ENCODE results near the gene SERPINB1.

The SERPINB1 gene

DNA sequence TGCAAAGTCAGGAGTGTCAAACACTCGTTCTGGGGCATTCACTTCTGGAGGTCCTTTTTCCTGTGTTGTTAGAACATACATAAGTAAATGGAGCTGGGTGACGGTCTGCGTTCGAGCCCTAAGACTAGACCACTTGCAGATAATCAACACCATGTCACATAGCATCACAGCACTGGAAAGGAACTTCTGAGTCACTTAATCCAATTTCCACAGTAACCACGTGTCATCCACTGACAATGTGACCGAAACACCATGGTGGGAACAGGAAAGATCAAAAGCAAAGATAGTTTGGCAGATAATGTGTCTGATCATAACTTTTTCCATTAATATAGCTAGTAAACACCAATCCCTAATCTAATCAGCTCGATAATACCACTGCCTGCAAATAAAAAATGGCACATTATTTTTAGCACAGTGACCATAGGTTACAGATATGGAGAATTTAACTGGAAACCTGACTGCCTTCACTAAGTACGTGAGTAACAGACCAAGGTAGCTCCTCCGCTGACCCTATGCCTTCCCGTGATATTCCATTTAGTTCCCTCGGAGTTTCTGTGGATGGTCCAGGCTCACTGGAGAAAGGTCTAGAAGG, 41.6 kb downstream of the SERPINB1 start:
- Histone ChIP-seq H3K79me2 (no peaks in the 10 kb centered on the region), H3K27me3 (ENCODE audit: control insufficient read depth, insufficient read depth, low read length) (no peaks in the 10 kb centered on the region), H3K4me1 (peaks cover 11% of the 10 kb centered on the region), H3K9me3 (ENCODE audit: control insufficient read depth, low read length) (no peaks in the 10 kb centered on the region), H3K4me2 (ENCODE audit: low read length) (no peak overlapping the region), H3K9ac (no peak overlapping the region), H3K27ac (no peak overlapping the region), H3K4me3 (ENCODE audit: low read depth, low read length) (no peak overlapping the region), H3K36me3 (ENCODE audit: control insufficient read depth, insufficient read depth, low read length) (no peaks in the 10 kb centered on the region), H2AFZ (no peak overlapping the region)
- TF ChIP-seq, protein P1, sequence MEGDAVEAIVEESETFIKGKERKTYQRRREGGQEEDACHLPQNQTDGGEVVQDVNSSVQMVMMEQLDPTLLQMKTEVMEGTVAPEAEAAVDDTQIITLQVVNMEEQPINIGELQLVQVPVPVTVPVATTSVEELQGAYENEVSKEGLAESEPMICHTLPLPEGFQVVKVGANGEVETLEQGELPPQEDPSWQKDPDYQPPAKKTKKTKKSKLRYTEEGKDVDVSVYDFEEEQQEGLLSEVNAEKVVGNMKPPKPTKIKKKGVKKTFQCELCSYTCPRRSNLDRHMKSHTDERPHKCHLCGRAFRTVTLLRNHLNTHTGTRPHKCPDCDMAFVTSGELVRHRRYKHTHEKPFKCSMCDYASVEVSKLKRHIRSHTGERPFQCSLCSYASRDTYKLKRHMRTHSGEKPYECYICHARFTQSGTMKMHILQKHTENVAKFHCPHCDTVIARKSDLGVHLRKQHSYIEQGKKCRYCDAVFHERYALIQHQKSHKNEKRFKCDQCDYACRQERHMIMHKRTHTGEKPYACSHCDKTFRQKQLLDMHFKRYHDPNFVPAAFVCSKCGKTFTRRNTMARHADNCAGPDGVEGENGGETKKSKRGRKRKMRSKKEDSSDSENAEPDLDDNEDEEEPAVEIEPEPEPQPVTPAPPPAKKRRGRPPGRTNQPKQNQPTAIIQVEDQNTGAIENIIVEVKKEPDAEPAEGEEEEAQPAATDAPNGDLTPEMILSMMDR (IDR thresholded peaks at IDR 0.05), result no peak

DNA sequence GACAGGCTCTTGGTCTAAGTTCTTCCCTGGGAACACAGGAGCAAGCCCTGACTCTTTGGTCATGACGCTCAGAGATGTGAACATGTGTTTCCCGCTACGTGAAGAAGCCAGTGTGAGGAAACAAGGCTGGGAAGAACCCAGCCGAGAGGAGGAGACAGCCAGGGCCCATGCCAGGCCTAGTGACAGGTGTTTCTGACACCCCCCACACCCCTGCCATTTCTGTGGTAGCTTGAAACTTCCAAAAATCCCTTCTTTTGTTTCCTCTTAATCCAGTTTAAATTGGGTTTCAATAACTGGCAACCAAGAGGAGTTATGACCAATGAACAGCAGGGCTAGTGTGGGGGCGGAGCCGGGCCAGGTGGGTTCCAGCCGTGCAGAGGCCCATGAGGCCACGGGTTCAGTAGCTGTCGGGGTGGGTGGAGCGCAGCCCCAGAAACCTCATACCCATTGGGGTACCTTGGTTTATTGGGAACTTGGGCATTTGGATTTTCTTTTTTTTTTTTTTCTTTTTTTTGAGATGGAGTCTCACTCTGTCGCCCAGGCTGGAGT, 43.0 kb downstream of the SERPINB1 start:
- no peak overlapping the region for H3K27ac ChIP-seq
- no peak overlapping the region for H3K4me2 ChIP-seq (ENCODE audit: low read length)
- TF ChIP-seq, protein P1 (IDR thresholded peaks at IDR 0.05), result no peak

DNA sequence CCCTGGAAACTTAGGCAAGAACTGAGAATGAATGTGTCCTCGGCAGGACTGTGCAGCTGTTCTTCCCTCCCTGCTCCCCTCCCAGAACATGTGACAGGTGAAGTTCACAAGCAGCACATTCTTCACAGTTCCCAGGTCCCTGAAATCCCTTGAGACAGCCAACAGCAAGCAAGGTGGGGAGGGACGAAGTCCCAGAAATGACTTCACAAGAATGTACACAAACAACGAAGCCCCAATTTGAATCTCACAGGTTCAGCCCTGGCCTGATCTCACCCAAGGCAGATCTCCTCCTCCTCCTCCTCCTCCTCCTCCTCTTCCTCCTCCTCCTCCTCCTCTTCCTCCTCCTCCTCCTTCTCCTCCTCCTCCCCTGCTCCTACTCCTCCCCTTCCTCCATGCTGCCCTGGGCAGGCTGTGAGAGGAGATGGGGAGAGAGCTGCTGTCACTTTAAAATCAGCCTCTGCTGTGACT, 44.1 kb downstream of the SERPINB1 start:
- H3K4me1 ChIP-seq, result peaks cover 3% of the 10 kb centered on the region

More for the DNA sequence above, 43.0 kb downstream of the SERPINB1 start:
- H3K4me3 ChIP-seq (ENCODE audit: low read depth, low read length), result no peak overlapping the region
- H3K36me3 ChIP-seq (ENCODE audit: control insufficient read depth, insufficient read depth, low read length), result no peaks in the 10 kb centered on the region
- no peaks in the 10 kb centered on the region for H3K79me2 ChIP-seq
- no peaks in the 10 kb centered on the region for H3K9me3 ChIP-seq (ENCODE audit: control insufficient read depth, low read length)
- no peaks in the 10 kb centered on the region for H3K27me3 ChIP-seq (ENCODE audit: control insufficient read depth, insufficient read depth, low read length)
- no peak overlapping the region for H2AFZ ChIP-seq
- H3K4me1 ChIP-seq, result peaks cover 3% of the 10 kb centered on the region
- no peak overlapping the region for H3K9ac ChIP-seq

DNA sequence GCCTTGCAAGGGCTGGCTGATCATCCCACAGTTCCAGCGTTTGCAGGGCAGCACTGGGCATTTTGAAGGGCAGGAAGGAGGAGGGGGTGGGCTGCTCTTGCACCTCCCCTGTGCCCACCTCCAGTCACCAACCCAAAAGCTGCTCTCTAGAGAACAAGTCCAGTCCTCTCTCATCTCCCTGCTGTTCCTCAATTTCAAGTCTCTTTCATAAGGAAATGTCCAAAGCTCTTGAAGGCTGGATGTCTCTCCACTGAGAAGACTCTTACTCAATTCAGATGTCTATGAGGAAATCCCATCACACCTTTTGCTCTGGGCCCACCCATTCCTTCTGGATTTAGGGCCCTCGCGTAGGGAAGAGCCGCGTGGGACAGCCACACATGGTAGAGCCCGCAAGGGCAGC, 44.8 kb downstream of the SERPINB1 start:
- H3K4me1 ChIP-seq, result peaks cover 3% of the 10 kb centered on the region
- TF ChIP-seq, protein P1 (IDR thresholded peaks at IDR 0.05), result no peak
- no peaks in the 10 kb centered on the region for H3K27me3 ChIP-seq (ENCODE audit: control insufficient read depth, insufficient read depth, low read length)
- H3K27ac ChIP-seq, result peak overlapping the region; percentile 5
- H3K4me3 ChIP-seq (ENCODE audit: low read depth, low read length), result no peak overlapping the region
- H3K4me2 ChIP-seq (ENCODE audit: low read length), result no peak overlapping the region
- no peak overlapping the region for H2AFZ ChIP-seq
- no peak overlapping the region for H3K9ac ChIP-seq
- no peaks in the 10 kb centered on the region for H3K36me3 ChIP-seq (ENCODE audit: control insufficient read depth, insufficient read depth, low read length)
- no peaks in the 10 kb centered on the region for H3K79me2 ChIP-seq
- H3K9me3 ChIP-seq (ENCODE audit: control insufficient read depth, low read length), result no peaks in the 10 kb centered on the region

More for the DNA sequence above, 44.1 kb downstream of the SERPINB1 start:
- H3K79me2 ChIP-seq, result no peaks in the 10 kb centered on the region
- TF ChIP-seq, protein P1 (IDR thresholded peaks at IDR 0.05), result no peak
- no peaks in the 10 kb centered on the region for H3K9me3 ChIP-seq (ENCODE audit: control insufficient read depth, low read length)
- H3K4me3 ChIP-seq (ENCODE audit: low read depth, low read length), result no peak overlapping the region
- peak overlapping the region; percentile 32 for H3K4me2 ChIP-seq (ENCODE audit: low read length)
- H3K27me3 ChIP-seq (ENCODE audit: control insufficient read depth, insufficient read depth, low read length), result no peaks in the 10 kb centered on the region
- H2AFZ ChIP-seq, result peak overlapping the region; percentile 40
- no peaks in the 10 kb centered on the region for H3K36me3 ChIP-seq (ENCODE audit: control insufficient read depth, insufficient read depth, low read length)
- peak overlapping the region; percentile 20 for H3K27ac ChIP-seq
- no peak overlapping the region for H3K9ac ChIP-seq

DNA sequence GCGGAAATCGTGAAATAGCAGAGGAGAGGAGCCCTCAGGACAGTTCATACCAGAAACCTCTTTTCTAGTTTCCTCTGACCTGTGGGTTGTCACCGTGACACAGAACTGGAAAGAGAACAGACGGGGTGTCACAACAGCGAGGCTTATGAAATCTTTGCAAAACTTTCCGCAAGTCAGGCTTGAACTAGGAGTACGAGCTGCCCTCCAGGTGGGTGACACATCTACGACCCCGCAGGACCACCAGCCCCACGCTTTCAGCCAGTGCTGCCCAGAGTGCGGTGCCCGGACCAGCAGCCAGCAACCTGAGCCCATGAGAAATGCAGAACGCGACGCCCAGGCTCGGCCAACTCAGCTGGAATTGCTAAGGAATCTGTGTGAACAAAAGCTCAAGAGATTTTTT, 45.7 kb downstream of the SERPINB1 start:
- Histone ChIP-seq H3K9me3 (ENCODE audit: control insufficient read depth, low read length) (no peaks in the 10 kb centered on the region), H3K4me3 (ENCODE audit: low read depth, low read length) (no peak overlapping the region), H2AFZ (no peak overlapping the region), H3K4me1 (peaks cover 3% of the 10 kb centered on the region), H3K27ac (no peak overlapping the region), H3K27me3 (ENCODE audit: control insufficient read depth, insufficient read depth, low read length) (no peaks in the 10 kb centered on the region), H3K79me2 (no peaks in the 10 kb centered on the region), H3K36me3 (ENCODE audit: control insufficient read depth, insufficient read depth, low read length) (no peaks in the 10 kb centered on the region), H3K4me2 (ENCODE audit: low read length) (no peak overlapping the region), H3K9ac (no peak overlapping the region)
- TF ChIP-seq, protein P1 (IDR thresholded peaks at IDR 0.05), result no peak
